HepG2 (cell line): ENCODE measurements around the gene VDAC2. TPM values are rescaled to one million over a fixed set of nuclear protein-coding genes. Genes with fewer than 3 reads are reported as not detected.

Experiments
- ARID2 ChIP-seq: sonication (generic); formaldehyde crosslinking; IDR thresholded peaks from 2 replicates; pipeline ENCODE4 v1.8.1; 2022; ENCODE audit warnings: mild to moderate bottlenecking, missing genetic modification reagents, borderline replicate concordance
- CREB1 ChIP-seq, 2 experiments: fragments of 450-650 bp in 1 of 2; IDR thresholded peaks; 2 replicates each; pipeline ENCODE4 v1.6.1; 2016 to 2017; ENCODE audit warnings: control low read depth in 1 of 2, mild to moderate bottlenecking in 1 of 2, missing compliant biosample characterization in 1 of 2, missing genetic modification characterization in 1 of 2
- EHMT2 ChIP-seq: fragments of 200-600 bp; sonication (generic); IDR thresholded peaks from 2 replicates; pipeline ENCODE4 v1.7.0; 2017; ENCODE audit warnings: antibody characterized with exemption, low read depth, low read length, borderline replicate concordance
- ELF1 ChIP-seq: sonication (generic); formaldehyde crosslinking; IDR thresholded peaks from 2 replicates; pipeline ENCODE4 v1.4.0; 2020; ENCODE audit warnings: missing genetic modification reagents
- FOXO1 ChIP-seq: sonication (generic); formaldehyde crosslinking; IDR thresholded peaks from 2 replicates; pipeline ENCODE4 v1.4.0; 2020; ENCODE audit warnings: missing genetic modification reagents
- GFI1 ChIP-seq: sonication (generic); formaldehyde crosslinking; IDR thresholded peaks from 2 replicates; pipeline ENCODE4 v1.5.0; 2020; ENCODE audit warnings: missing genetic modification reagents, mild to moderate bottlenecking, borderline replicate concordance
- GLI4 ChIP-seq: sonication (generic); formaldehyde crosslinking; IDR thresholded peaks from 2 replicates; pipeline ENCODE4 v1.5.1; 2020; ENCODE audit warnings: missing genetic modification reagents, mild to moderate bottlenecking, moderate library complexity, borderline replicate concordance
- HHEX ChIP-seq: IDR thresholded peaks from 2 replicates; pipeline ENCODE4 v1.6.1; 2016; ENCODE audit warnings: control low read depth
- MED13 ChIP-seq: sonication (generic); formaldehyde crosslinking; IDR thresholded peaks from 2 replicates; pipeline ENCODE4 v1.5.0; 2020; ENCODE audit warnings: missing genetic modification reagents
- NFE2L1 ChIP-seq: sonication (generic); formaldehyde crosslinking; IDR thresholded peaks from 2 replicates; pipeline ENCODE4 v1.4.0; 2020; ENCODE audit warnings: missing genetic modification reagents, mild to moderate bottlenecking, borderline replicate concordance
- RARA ChIP-seq: IDR thresholded peaks from 2 replicates; pipeline ENCODE4 v1.6.1; 2016; ENCODE audit warnings: missing genetic modification reagents, missing compliant biosample characterization
- SMAD3 ChIP-seq: sonication (generic); formaldehyde crosslinking; IDR thresholded peaks from 2 replicates; pipeline ENCODE4 v1.4.0; 2020; ENCODE audit warnings: missing genetic modification reagents
- SNAI1 ChIP-seq: sonication (generic); formaldehyde crosslinking; IDR thresholded peaks from 2 replicates; pipeline ENCODE4 v1.5.0; 2020; ENCODE audit warnings: mild to moderate bottlenecking, missing genetic modification reagents, borderline replicate concordance
- SP1 ChIP-seq, 2 experiments: fragments of 450-650 bp in 1 of 2; sonication (generic) in 1 of 2; formaldehyde crosslinking in 1 of 2; IDR thresholded peaks; 2 replicates each; pipeline versions ENCODE4 v1.4.0 to v1.6.1; 2016 to 2020; ENCODE audit warnings: missing genetic modification reagents in 1 of 2
- TBP ChIP-seq: sonication (generic); formaldehyde crosslinking; IDR thresholded peaks from 2 replicates; pipeline ENCODE4 v1.5.0; 2020; ENCODE audit warnings: missing genetic modification reagents
- U2AF1 ChIP-seq: fragments of 200-400 bp; formaldehyde crosslinking; optimal IDR thresholded peaks from 2 replicates; pipeline ENCODE3; 2017; ENCODE audit warnings: mild to moderate bottlenecking, low read depth, low read length
- ZBED4 ChIP-seq: sonication (generic); formaldehyde crosslinking; IDR thresholded peaks from 2 replicates; pipeline ENCODE4 v1.4.0; 2020; ENCODE audit warnings: missing genetic modification reagents, borderline replicate concordance
- ZC3H4 ChIP-seq: sonication (generic); formaldehyde crosslinking; IDR thresholded peaks from 2 replicates; pipeline ENCODE4 v1.4.0; 2020; ENCODE audit warnings: missing genetic modification reagents, borderline replicate concordance
- ZNF12 ChIP-seq: sonication (generic); formaldehyde crosslinking; IDR thresholded peaks from 2 replicates; pipeline ENCODE4 v1.5.0; 2020; ENCODE audit warnings: missing genetic modification reagents
- ZNF124 ChIP-seq: sonication (generic); formaldehyde crosslinking; IDR thresholded peaks from 2 replicates; pipeline ENCODE4 v1.4.0; 2020; ENCODE audit warnings: missing genetic modification reagents
- ZNF276 ChIP-seq: sonication (generic); formaldehyde crosslinking; IDR thresholded peaks from 2 replicates; pipeline ENCODE4 v1.4.0; 2020; ENCODE audit warnings: mild to moderate bottlenecking, low read depth, missing genetic modification reagents
- ZNF326 ChIP-seq: sonication (generic); formaldehyde crosslinking; IDR thresholded peaks from 2 replicates; pipeline ENCODE4 v1.4.0; 2020; ENCODE audit warnings: missing genetic modification reagents, borderline replicate concordance
- ZNF432 ChIP-seq: sonication (generic); formaldehyde crosslinking; IDR thresholded peaks from 2 replicates; pipeline ENCODE4 v1.5.0; 2020; ENCODE audit warnings: missing genetic modification reagents, mild to moderate bottlenecking, borderline replicate concordance
- ZNF768 ChIP-seq: sonication (generic); formaldehyde crosslinking; IDR thresholded peaks from 2 replicates; pipeline ENCODE4 v1.4.0; 2020; ENCODE audit warnings: missing genetic modification reagents
- ZNF773 ChIP-seq: sonication (generic); formaldehyde crosslinking; IDR thresholded peaks from 2 replicates; pipeline ENCODE4 v1.4.0; 2020; ENCODE audit warnings: missing genetic modification reagents, borderline replicate concordance
- polyA plus RNA-seq, 8 experiments: library from polyadenylated mRNA; depleted of rRNA in 3 of 8; stranded (reverse) in 7 of 8; unstranded in 1 of 8; fragments of >200 nt; fragmentation: Illumina TruSeq in 4 of 8; extraction: Trizol in 4 of 8; gene quantifications; 2 replicates each; pipeline versions ENCODE4 v1.2.1 to v1.2.3, GENCODE V29; 2011 to 2016; ENCODE audit warnings: low read depth in 4 of 8, missing spikeins in 1 of 8, mixed read lengths in 1 of 8; ENCODE audit not compliant: insufficient read depth in 1 of 8
- total RNA-seq, 5 experiments: library from RNA; depleted of rRNA; stranded (reverse); fragments of >200 nt; fragmentation: Illumina TruSeq; extraction: Trizol; gene quantifications; 2 replicates each; pipeline ENCODE4 v1.2.3, GENCODE V29; 2016; ENCODE audit warnings: low read depth in 1 of 5

The VDAC2 gene
- total and polyA plus RNA-seq, 2 of the 13 experiments (the other 11 are each of a cell fraction or from before 2014, with no cell fraction given), result 67.9 to 222 TPM

GRCh38 chr10:75235375-75236177 lies 25.0 kb downstream of the VDAC2 start, which contains the start of gene COMTD1 (continued):
- TF ChIP-seq GLI4 (CRISPR knock-in tag), result no peak
- 0 out of 2 replicates have a peak, but pooled peaks have one; percentile 27 for TF ChIP-seq ZNF12 (CRISPR knock-in tag)
- peak; percentile 73; the same call in 1 of the 2 replicates for TF ChIP-seq ZNF124 (CRISPR knock-in tag)
- TF ChIP-seq SNAI1, result peak; percentile 51; the same call in 1 of the 2 replicates
- TF ChIP-seq ARID2 (CRISPR knock-in tag), result no peak
- peak; percentile 45 for TF ChIP-seq RARA (CRISPR knock-in tag)
- TF ChIP-seq HHEX (CRISPR knock-in tag), result no peak
- TF ChIP-seq SMAD3, result no peak
- no peak for TF ChIP-seq ZC3H4 (CRISPR knock-in tag)
- no peak for TF ChIP-seq ZNF276 (CRISPR knock-in tag)
- 0 out of 2 replicates have a peak, but pooled peaks have one; percentile 70 for TF ChIP-seq MED13 (CRISPR knock-in tag)
- no peak for TF ChIP-seq ZNF432 (CRISPR knock-in tag)
- peak; percentile 95 for TF ChIP-seq ZNF768 (CRISPR knock-in tag)
- TF ChIP-seq EHMT2, result no peak
- TF ChIP-seq SP1 (IDR thresholded peaks at IDR 0.05), result no peak
- TF ChIP-seq SP1 (CRISPR knock-in tag; IDR thresholded peaks at IDR 0.05), result peak; percentile 42
- TF ChIP-seq TBP (CRISPR knock-in tag), result no peak
- TF ChIP-seq CREB1 (IDR thresholded peaks at IDR 0.05), result no peak
- no peak for TF ChIP-seq CREB1 (CRISPR knock-in tag; IDR thresholded peaks at IDR 0.05)
- TF ChIP-seq NFE2L1 (CRISPR knock-in tag), result 0 out of 2 replicates have a peak, but pooled peaks have one; percentile 25
- 0 out of 2 replicates have a peak, but pooled peaks have one; percentile 21 for TF ChIP-seq GFI1 (CRISPR knock-in tag)
- TF ChIP-seq FOXO1 (CRISPR knock-in tag), result 0 out of 2 replicates have a peak, but pooled peaks have one; percentile 30
- no peak; the same call in 1 of the 2 replicates for TF ChIP-seq ZBED4 (CRISPR knock-in tag)
- peak; percentile 85 for TF ChIP-seq ELF1 (CRISPR knock-in tag)
- TF ChIP-seq U2AF1, result no peak
- no peak for TF ChIP-seq ZNF326
- no peak for TF ChIP-seq ZNF773
